Renal cortex interstitium (tissue), 11 donors: ENCODE results near the gene SERPINB10. TPM values are rescaled to one million over a fixed set of nuclear protein-coding genes. Genes with fewer than 3 reads are reported as not detected.

Source experiments
- DNase-seq, 11 donors: peaks; one replicate each; pipeline ENCODE4 v3.0.0-alpha.2; 2013; ENCODE audit warnings: low read depth in 9 of 11, low spot score in 4 of 11; ENCODE audit errors: extremely low read depth in 1 of 11
- polyA plus RNA-seq, 3 donors: library from polyadenylated mRNA; unstranded; fragments of 120-200 nt; gene quantifications; one replicate each; pipeline ENCODE4 v1.2.1, GENCODE V29; 2013; ENCODE audit not compliant: insufficient read length in 3 of 3

Gene SERPINB10
- polyA plus RNA-seq, 3 donors: 0.11 to 0.16 TPM; not detected in 1

- no peak for DNase-seq
These were observed 63.7 kb downstream of the SERPINB10 start for GRCh38 chr18:63971320-63972001.

- no peak for DNase-seq
These were observed 64.2 kb downstream of the SERPINB10 start for GRCh38 chr18:63972002-63972376.

GRCh38 chr18:63974991-63975390, 67.2 kb downstream of the SERPINB10 start:
- no peak for DNase-seq

GRCh38 chr18:63975628-63976027, 67.9 kb downstream of the SERPINB10 start:
- no peak for DNase-seq

- no peak for DNase-seq
These were observed 69.3 kb downstream of the SERPINB10 start for GRCh38 chr18:63977040-63977439.

GRCh38 chr18:63979409-63979920, 71.7 kb downstream of the SERPINB10 start:
- peak in 9 of 11 donors; percentile 54 to 73 (median 64) for DNase-seq

GRCh38 chr18:63980027-63980426, 72.3 kb downstream of the SERPINB10 start:
- DNase-seq: no peak

- no peak for DNase-seq
These were observed 73.2 kb downstream of the SERPINB10 start for GRCh38 chr18:63980896-63981460.

GRCh38 chr18:63981719-63982118, 74.0 kb downstream of the SERPINB10 start:
- no peak for DNase-seq

- DNase-seq: no peak
These were observed 74.6 kb downstream of the SERPINB10 start for GRCh38 chr18:63982361-63982760.

Other genes starting within 250 kb of the SERPINB10 start
- gene SERPINB3, start 246.1 kb upstream of the SERPINB10 start, polyA plus RNA-seq: under 1 TPM in 2 of 3 donors, not detected in 1; 0.07 to 0.14 TPM
- not detected for gene SERPINB11, start 205.0 kb upstream of the SERPINB10 start, polyA plus RNA-seq
- under 1 TPM; 0.50 to 0.98 (median 0.50) TPM for gene SERPINB7, start 132.5 kb upstream of the SERPINB10 start, polyA plus RNA-seq
- under 1 TPM; 0.14 to 0.33 (median 0.15) TPM for gene SERPINB2, start 20.3 kb upstream of the SERPINB10 start, polyA plus RNA-seq
- gene HMSD, start 41.3 kb downstream of the SERPINB10 start, polyA plus RNA-seq: 1 to 10 TPM in 2 of 3 donors, under 1 TPM in 1; 0.52 to 2.2 (median 1.1) TPM
- gene SERPINB8, start 62.1 kb downstream of the SERPINB10 start, polyA plus RNA-seq: 1 to 10 TPM; 4.0 to 4.3 (median 4.1) TPM
- gene LINC00305, start 241.1 kb downstream of the SERPINB10 start, polyA plus RNA-seq: 1 to 10 TPM; 2.8 to 4.3 (median 3.3) TPM